HG02840 (cell line): ENCODE data around the gene CAPN10.

Experiments used
- ATAC-seq: cut with Tn5 transposase; IDR thresholded peaks from one replicate; pipeline ENCODE4 v1.9.1; 2021; ENCODE audit warnings: mild to moderate bottlenecking, moderate library complexity, moderate number of reproducible peaks; ENCODE audit not compliant: unreplicated experiment, low FRiP score

CAPN10 gene

GRCh38 chr2:240635998-240636547, 49.5 kb downstream of the CAPN10 start:
- ATAC-seq, result no peak

- no peak for ATAC-seq
These were observed 50.1 kb downstream of the CAPN10 start for GRCh38 chr2:240636563-240637115.

- ATAC-seq, result no peak
These were observed 50.8 kb downstream of the CAPN10 start for GRCh38 chr2:240637116-240637900.

GRCh38 chr2:240637901-240638345, 51.4 kb downstream of the CAPN10 start:
- ATAC-seq, result no peak

- ATAC-seq, result no peak
These were observed 52.1 kb downstream of the CAPN10 start for GRCh38 chr2:240638512-240639160.

- no peak for ATAC-seq
These were observed 53.0 kb downstream of the CAPN10 start for GRCh38 chr2:240639566-240639965.

- no peak for ATAC-seq
These were observed 54.4 kb downstream of the CAPN10 start for GRCh38 chr2:240640939-240641338.

GRCh38 chr2:240642061-240642805, 55.7 kb downstream of the CAPN10 start:
- ATAC-seq, result no peak

- ATAC-seq, result no peak
These were observed 56.2 kb downstream of the CAPN10 start for GRCh38 chr2:240642806-240643092.

GRCh38 chr2:240643093-240643810, 56.7 kb downstream of the CAPN10 start:
- ATAC-seq, result no peak

- no peak for ATAC-seq
These were observed 57.2 kb downstream of the CAPN10 start for GRCh38 chr2:240643811-240644150.

GRCh38 chr2:240644171-240644651, 57.7 kb downstream of the CAPN10 start:
- no peak for ATAC-seq

- ATAC-seq, result no peak
These were observed 58.3 kb downstream of the CAPN10 start for GRCh38 chr2:240644859-240645301.

- ATAC-seq, result no peak
These were observed 58.8 kb downstream of the CAPN10 start for GRCh38 chr2:240645346-240645745.

- ATAC-seq, result no peak
These were observed 59.3 kb downstream of the CAPN10 start for GRCh38 chr2:240645801-240646175.

- ATAC-seq, result no peak
These were observed 59.8 kb downstream of the CAPN10 start for GRCh38 chr2:240646176-240646899.

GRCh38 chr2:240646900-240647502, 60.5 kb downstream of the CAPN10 start:
- no peak for ATAC-seq

GRCh38 chr2:240647503-240648154, 61.1 kb downstream of the CAPN10 start:
- no peak for ATAC-seq
